ENCODE data around the gene ATP5MK.
A peak's percentile ranks its signal among the peaks of the same experiment; 100 is the strongest.
"Not testable (repeated sequence)": the region's sequence is repeated elsewhere in the genome, so short reads cannot be mapped to it uniquely, and the experiment has no call there.

Gene ATP5MK

GRCh38 chr10:103423748-103424147 is 27.5 kb upstream of the ATP5MK start:
- no peak for DNase-seq (ENCODE audit: low spot score)
- TF ChIP-seq, protein P1, sequence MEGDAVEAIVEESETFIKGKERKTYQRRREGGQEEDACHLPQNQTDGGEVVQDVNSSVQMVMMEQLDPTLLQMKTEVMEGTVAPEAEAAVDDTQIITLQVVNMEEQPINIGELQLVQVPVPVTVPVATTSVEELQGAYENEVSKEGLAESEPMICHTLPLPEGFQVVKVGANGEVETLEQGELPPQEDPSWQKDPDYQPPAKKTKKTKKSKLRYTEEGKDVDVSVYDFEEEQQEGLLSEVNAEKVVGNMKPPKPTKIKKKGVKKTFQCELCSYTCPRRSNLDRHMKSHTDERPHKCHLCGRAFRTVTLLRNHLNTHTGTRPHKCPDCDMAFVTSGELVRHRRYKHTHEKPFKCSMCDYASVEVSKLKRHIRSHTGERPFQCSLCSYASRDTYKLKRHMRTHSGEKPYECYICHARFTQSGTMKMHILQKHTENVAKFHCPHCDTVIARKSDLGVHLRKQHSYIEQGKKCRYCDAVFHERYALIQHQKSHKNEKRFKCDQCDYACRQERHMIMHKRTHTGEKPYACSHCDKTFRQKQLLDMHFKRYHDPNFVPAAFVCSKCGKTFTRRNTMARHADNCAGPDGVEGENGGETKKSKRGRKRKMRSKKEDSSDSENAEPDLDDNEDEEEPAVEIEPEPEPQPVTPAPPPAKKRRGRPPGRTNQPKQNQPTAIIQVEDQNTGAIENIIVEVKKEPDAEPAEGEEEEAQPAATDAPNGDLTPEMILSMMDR (IDR thresholded peaks at IDR 0.05; ENCODE audit: extremely low read depth, missing control alignments) = no peak

GRCh38 chr10:103419101-103419500 is 22.8 kb upstream of the ATP5MK start:
- TF ChIP-seq, protein P1 (IDR thresholded peaks at IDR 0.05; ENCODE audit: extremely low read depth, missing control alignments) = no peak
- DNase-seq (ENCODE audit: low spot score) = no peak

DNA sequence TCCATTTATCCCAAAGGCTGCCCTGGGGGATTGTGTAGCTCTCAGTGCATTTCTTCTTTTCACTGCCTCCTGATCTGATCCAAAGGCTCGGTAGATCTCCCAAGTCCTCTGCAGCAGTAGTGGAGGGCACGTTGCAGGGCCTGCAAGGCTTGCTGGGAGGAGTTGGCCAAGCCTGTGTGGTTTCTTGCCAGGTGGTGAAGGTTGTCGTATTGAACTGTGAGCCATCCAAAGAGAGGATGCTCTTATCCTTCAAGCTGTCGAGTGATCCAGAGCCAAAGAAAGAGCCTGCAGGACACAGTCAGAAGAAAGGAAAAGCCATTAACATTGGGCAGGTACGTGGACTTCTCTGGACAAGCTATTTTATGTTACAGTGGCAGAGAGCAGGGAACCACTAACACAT is 21.3 kb upstream of the ATP5MK start:
- TF ChIP-seq, protein P1 (IDR thresholded peaks at IDR 0.05; ENCODE audit: extremely low read depth, missing control alignments) = no peak
- no peak for DNase-seq (ENCODE audit: low spot score)

DNA sequence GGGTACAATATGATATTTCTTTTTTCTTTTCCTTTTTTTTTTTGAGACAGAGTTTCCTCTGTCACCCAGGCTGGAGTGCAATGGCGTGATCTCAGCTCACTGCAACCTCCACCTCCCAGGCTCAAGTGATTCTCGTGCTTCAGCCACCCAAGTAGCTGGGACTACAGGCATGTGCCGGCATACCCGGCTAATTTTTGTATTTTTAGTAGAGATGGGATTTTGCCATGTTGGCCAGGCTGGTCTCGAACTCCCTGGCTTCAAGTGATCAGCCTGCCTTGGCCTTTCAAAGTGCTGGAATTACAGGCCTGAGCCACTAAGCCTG is 20.8 kb upstream of the ATP5MK start:
- not testable (repeated sequence) for DNase-seq (ENCODE audit: low spot score)

- peak; percentile 53 for DNase-seq (ENCODE audit: low spot score)
- TF ChIP-seq, protein P1 (IDR thresholded peaks at IDR 0.05; ENCODE audit: extremely low read depth, missing control alignments) = peak; percentile 42
Measured at GRCh38 chr10:103416436-103417147, 20.3 kb upstream of the ATP5MK start.

- TF ChIP-seq, protein P1 (IDR thresholded peaks at IDR 0.05; ENCODE audit: extremely low read depth, missing control alignments) = no peak
- no peak for DNase-seq (ENCODE audit: low spot score)
Measured at GRCh38 chr10:103415581-103415980, 19.3 kb upstream of the ATP5MK start.

DNA sequence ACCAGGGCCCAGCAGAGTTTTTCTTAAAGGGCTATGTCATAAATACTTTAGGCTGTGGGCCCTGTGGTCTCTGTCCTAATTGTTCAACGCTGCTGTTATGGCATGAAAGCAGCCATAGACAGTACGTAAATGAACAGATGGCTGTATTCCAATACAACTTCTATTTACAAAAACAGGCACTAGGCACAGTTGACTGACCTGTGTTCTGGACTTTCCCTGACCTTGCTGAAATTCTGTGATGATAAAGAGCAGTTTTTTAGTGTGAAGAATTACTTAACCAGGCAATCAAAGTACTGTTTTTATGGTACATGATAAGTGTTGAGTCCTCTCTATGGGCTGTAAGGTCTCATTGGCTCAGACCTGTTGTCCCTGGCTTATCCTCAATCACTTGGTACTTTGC is 17.3 kb upstream of the ATP5MK start:
- DNase-seq (ENCODE audit: low spot score) = no peak
- TF ChIP-seq, protein P1 (IDR thresholded peaks at IDR 0.05; ENCODE audit: extremely low read depth, missing control alignments) = no peak

- DNase-seq (ENCODE audit: low spot score) = no peak
Measured at GRCh38 chr10:103397191-103397825, 1.0 kb upstream of the ATP5MK start.

More at GRCh38 chr10:103397191-103397825, 1.0 kb upstream of the ATP5MK start:
- TF ChIP-seq, protein P1 (IDR thresholded peaks at IDR 0.05; ENCODE audit: extremely low read depth, missing control alignments) = no peak
